B cell (primary cell): ENCODE data around the gene UBAC2.

ENCODE experiments used
- CTCF ChIP-seq: fragments of 200-600 bp; IDR thresholded peaks from one replicate; pipeline ENCODE4 v1.8.0; 2022; ENCODE audit warnings: antibody characterized with exemption, mild to moderate bottlenecking
- EZH2 ChIP-seq: IDR thresholded peaks from 2 replicates; pipeline ENCODE4 v1.6.1; 2012; ENCODE audit warnings: borderline replicate concordance, low read depth, mild to moderate bottlenecking, moderate library complexity, low read length; ENCODE audit not compliant: insufficient read depth, poor library complexity, severe bottlenecking

GRCh38 chr13:99433543-99434075, 233.0 kb downstream of the UBAC2 start:
- TF ChIP-seq CTCF = no peak
- TF ChIP-seq EZH2 = no peak
